AG04449 (cell line): ENCODE data around the gene CCDC78.

Experiments
- CTCF ChIA-PET: fragments of 350-600 bp; formaldehyde crosslinking; extraction: SDS; loops from one replicate; lab custom pipeline; 2021; ENCODE audit warnings: antibody characterized with exemption; lab: Yijun Ruan, JAX
- POLR2A ChIA-PET: fragments of 400-600, 350-600 bp; formaldehyde crosslinking; extraction: SDS; loops from one replicate; lab custom pipeline; 2020; ENCODE audit warnings: antibody characterized with exemption, inconsistent platforms; lab: Yijun Ruan, JAX
- DNase-seq: peaks from one replicate; pipeline ENCODE4 v3.0.0-alpha.2; 2010; ENCODE audit warnings: low read depth, low spot score
- H3K4me3 ChIP-seq: 2 replicates; pipeline ENCODE4 v1.5.1; 2011; ENCODE audit warnings: low read depth, mild to moderate bottlenecking, control low read depth, low read length
- TF ChIP-seq, protein P1 (sequence below): IDR thresholded peaks from one replicate; pipeline ENCODE4 v1.5.1; 2011; ENCODE audit warnings: mild to moderate bottlenecking, moderate library complexity, low read length, control low read depth, inconsistent platforms; ENCODE audit not compliant: insufficient read depth; ENCODE audit errors: missing control alignments

CCDC78 gene

DNA sequence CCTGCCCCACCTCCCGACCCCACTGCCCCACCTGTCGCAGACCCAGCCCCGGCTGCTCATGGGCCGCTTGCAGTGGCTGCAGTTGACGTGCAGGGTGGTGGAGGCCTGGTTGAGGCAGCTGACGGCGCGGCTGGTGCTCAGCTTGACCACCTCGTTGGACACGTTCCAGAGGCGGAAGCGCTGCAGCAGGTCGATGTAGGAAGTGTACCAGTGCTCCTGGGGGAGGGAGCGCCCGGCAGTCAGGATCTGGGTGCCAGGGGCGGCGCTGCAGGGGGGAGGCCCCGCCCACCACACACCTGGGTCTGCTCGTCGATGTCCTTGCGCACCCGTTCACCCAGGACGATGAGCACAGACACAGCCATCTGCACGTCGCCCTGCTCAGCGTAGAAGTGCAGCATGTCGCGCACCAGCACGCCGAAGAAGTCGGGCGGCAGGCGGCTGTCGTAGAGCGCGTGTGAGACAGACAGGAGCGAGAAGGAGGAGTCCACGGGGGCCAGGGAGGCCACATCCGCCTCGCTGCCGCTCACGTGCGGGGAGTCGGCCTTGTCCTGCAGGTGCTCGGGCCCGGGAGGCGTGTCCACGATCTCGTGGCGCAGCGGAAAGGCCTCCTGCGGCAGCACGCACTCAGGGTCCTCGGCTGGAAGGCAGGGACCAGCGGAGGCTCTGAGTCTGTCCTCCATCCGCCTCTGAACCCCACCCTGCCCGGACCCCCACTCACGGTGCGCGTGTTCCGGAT lies 41.1 kb downstream of the CCDC78 start:
- no peak overlapping the region for H3K4me3 ChIP-seq
- CTCF ChIA-PET, result interaction anchor here (1.3 to 1.5 kb wide), 2 partner anchors 17 to 31 kb away, joined by 5 to 8 read pairs; partner anchors contain the start of gene RHOT2

DNA sequence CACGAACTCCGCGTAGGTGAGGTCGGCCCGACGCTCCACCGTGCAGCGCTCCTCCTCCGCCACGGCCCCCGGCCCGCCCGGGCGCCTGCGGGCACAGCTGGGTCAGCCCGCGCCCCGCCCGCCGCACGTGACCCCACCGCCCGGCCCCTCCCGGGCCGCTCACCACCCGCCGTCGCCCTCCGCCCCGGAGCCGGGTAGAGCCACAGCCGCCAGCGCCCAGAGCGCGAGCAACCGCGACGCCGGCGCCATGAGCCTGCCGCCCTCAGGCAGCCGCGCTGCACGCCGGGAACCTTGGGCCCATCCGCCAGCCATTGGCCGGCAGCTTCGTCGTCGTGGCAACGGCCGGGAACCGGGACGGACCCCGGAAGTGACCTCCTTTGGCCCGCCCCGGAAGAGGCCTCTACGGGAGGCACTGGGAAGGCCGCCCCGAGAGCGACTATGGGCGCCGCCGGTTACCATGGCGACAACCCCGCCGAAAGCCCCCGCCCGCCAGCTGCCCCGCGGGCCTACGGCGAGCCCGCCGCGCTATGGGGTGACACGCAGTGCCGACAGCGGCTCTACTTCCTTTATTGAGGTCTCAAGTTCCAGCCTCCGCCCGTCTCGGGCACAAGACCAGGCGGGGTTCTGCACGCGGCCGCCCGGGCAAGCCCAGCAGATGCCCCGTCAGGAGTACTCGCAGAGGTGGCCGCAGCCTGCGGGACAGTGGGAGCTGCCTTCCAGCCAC lies 42.0 kb downstream of the CCDC78 start, which contains the start of gene JMJD8:
JMJD8 (minus strand) TSS at position 264 of the 724 bp plus-strand sequence; CDS start at position 249, 15 bp downstream.
- ChIA-PET POLR2A (interaction anchor here (0.7 to 1.2 kb wide), 2 partner anchors 9 to 27 kb away, joined by 3 to 7 read pairs; partner anchors contain the start of gene RHBDL1), CTCF (no interaction called here)
- H3K4me3 ChIP-seq, result peak within 1 kb of the TSS; percentile 67
- DNase-seq, result peak; percentile 60
- TF ChIP-seq, protein P1, sequence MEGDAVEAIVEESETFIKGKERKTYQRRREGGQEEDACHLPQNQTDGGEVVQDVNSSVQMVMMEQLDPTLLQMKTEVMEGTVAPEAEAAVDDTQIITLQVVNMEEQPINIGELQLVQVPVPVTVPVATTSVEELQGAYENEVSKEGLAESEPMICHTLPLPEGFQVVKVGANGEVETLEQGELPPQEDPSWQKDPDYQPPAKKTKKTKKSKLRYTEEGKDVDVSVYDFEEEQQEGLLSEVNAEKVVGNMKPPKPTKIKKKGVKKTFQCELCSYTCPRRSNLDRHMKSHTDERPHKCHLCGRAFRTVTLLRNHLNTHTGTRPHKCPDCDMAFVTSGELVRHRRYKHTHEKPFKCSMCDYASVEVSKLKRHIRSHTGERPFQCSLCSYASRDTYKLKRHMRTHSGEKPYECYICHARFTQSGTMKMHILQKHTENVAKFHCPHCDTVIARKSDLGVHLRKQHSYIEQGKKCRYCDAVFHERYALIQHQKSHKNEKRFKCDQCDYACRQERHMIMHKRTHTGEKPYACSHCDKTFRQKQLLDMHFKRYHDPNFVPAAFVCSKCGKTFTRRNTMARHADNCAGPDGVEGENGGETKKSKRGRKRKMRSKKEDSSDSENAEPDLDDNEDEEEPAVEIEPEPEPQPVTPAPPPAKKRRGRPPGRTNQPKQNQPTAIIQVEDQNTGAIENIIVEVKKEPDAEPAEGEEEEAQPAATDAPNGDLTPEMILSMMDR, result no peak

More for the DNA sequence above, 41.1 kb downstream of the CCDC78 start:
- TF ChIP-seq, protein P1, result no peak
- no peak for DNase-seq
- POLR2A ChIA-PET, result interaction anchor here (0.7 kb wide), 1 partner anchor 28 kb away, joined by 3 read pairs; no protein-coding TSS in a partner anchor

DNA sequence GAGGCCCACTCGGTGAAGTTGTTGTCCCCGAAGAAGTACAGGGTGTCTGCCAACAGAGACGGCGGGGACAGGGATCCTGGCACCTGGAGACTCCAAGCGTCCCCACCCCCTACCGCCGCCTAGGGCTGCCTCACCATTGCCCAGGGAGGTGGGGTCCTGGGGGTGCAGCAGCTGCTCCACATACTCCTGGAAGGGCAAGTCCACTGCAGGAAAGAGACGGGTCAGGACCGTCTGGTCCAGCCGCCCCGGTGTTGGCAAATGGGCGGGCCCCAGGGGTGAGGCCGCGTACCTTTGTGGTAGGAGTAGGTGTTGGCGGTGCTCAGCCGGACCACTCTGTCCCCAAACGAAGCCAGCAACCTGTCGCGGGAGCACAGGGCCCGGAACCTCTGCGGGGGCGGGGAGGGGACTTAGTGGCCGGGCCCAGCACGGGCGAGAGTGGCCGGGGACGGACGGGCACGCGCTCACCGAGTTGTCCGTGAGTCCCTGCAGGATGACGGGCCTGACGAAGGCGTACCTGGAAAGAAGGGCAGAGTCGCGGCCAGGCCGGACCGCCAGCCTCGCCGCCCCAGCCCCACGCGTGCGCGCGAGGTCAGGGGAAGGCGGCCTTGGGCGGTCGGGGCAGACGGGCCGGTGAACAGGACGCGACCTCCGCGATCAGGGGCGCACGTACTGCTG lies 42.7 kb downstream of the CCDC78 start:
- DNase-seq, result no peak
- H3K4me3 ChIP-seq, result peak overlapping the region; percentile 67
- POLR2A ChIA-PET, result interaction anchor here (1.2 kb wide), 1 partner anchor 8 kb away, joined by 7 read pairs; the partner anchor contains the start of gene RHBDL1
- CTCF ChIA-PET, result no interaction called here
- TF ChIP-seq, protein P1, result no peak

DNA sequence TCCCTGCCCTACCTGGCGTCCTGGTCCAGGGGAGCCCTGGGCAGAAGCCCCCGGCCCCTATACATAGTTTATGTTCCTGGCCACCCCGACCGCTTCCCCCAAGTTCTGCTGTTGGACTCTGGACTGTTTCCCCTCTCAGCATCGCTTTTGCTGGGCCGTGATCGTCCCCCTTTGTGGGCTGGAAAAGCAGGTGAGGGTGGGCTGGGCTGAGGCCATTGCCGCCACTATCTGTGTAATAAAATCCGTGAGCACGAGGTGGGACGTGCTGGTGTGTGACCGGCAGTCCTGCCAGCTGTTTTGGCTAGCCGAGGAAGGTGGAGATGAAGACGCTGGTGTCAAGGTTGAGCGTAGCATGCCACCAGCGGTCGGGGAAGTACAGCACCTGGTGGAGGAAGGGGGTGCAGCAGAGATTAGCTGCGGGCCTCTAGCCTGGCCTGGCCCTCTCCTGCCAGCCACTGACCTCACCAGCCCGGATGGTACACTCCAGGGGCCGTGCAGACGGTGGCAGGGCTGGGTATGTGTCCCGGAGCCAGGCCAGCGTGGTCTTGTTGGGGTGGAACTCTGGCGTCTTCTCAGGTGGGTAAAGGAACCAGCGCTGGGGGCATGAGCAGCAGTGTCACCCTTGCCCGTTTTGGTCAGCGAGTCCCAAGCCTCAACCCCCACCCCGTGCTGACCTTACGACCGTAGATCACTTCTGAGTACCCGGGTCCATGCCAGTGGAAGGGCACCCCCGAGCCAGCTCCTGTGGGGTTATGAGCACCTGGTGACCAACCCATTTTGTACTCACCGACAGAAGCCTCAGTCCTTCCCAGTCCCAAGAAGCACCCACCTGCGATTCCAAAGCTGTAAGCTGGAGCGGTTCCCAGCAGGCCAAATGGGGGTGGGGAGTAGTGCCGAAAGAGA lies 43.5 kb downstream of the CCDC78 start:
- H3K4me3 ChIP-seq, result peak overlapping the region; percentile 67
- CTCF ChIA-PET, result interaction anchor here (1.4 kb wide), 1 partner anchor 15 kb away, joined by 3 read pairs; no protein-coding TSS in a partner anchor
- no peak for DNase-seq
- TF ChIP-seq, protein P1, result no peak
- POLR2A ChIA-PET, result no interaction called here

DNA sequence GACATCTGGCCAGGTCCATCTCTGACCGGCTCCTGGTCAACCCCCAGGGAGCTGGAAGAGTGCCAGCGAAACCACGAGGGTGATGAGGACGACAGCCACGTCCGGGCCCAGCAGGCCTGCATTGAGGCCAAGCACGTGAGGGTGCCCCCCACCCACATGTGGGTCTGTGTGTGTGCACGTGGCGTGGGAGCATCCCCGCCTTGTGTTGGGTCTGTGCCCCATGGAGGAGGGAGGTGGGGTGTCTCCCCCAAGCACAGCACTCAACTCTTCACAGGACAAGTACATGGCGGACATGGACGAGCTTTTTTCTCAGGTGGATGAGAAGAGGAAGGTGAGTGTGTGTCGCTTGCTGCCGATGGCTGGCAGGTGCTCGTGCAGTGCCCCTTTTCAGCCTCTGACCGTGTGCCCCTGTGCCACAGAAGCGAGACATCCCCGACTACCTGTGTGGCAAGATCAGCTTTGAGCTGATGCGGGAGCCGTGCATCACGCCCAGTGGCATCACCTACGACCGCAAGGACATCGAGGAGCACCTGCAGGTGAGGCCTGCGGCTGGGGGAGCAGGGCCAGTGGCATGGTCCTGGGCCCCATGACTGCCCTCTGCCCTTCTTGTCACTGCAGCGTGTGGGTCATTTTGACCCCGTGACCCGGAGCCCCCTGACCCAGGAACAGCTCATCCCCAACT lies 44.4 kb downstream of the CCDC78 start:
- POLR2A ChIA-PET, result interaction anchor here (0.8 to 2.1 kb wide), 2 partner anchors 8 to 33 kb away, joined by 3 to 9 read pairs; partner anchors contain the start of genes WDR24 and WDR90
- DNase-seq, result no peak
- TF ChIP-seq, protein P1, result no peak
- CTCF ChIA-PET, result interaction anchor here (0.9 to 1.4 kb wide), 4 partner anchors 10 to 290 kb away, joined by 3 to 4 read pairs (median 3); no protein-coding TSS in a partner anchor
- H3K4me3 ChIP-seq, result peak overlapping the region; percentile 77
